Skeletal muscle satellite cell (primary cell): Measurements from ENCODE around the gene HOXA5.

Experiments used
- H3K27me3 ChIP-seq: 2 replicates; pipeline ENCODE4 v1.7.0; 2013; ENCODE audit warnings: low read length; ENCODE audit not compliant: control insufficient read depth, insufficient read depth
- H3K36me3 ChIP-seq: 2 replicates; pipeline ENCODE4 v1.7.0; 2013; ENCODE audit warnings: mild to moderate bottlenecking, control low read depth, low read length; ENCODE audit not compliant: insufficient read depth
- H3K4me1 ChIP-seq: 2 replicates; pipeline ENCODE4 v1.7.0; 2013; ENCODE audit warnings: low read length; ENCODE audit not compliant: control insufficient read depth, insufficient read depth
- H3K4me2 ChIP-seq: 2 replicates; pipeline ENCODE4 v1.7.0; 2013; ENCODE audit warnings: mild to moderate bottlenecking, low read length
- H3K4me3 ChIP-seq: 2 replicates; pipeline ENCODE4 v1.7.0; 2013; ENCODE audit warnings: low read length
- H3K9ac ChIP-seq: 2 replicates; pipeline ENCODE4 v1.7.0; 2013; ENCODE audit warnings: mild to moderate bottlenecking, low read depth, low read length, moderate library complexity
- H3K9me3 ChIP-seq: replicated peaks from 2 replicates; pipeline ENCODE4 v1.7.0; 2013; ENCODE audit warnings: mild to moderate bottlenecking, control low read depth, low read length

The HOXA5 gene

DNA sequence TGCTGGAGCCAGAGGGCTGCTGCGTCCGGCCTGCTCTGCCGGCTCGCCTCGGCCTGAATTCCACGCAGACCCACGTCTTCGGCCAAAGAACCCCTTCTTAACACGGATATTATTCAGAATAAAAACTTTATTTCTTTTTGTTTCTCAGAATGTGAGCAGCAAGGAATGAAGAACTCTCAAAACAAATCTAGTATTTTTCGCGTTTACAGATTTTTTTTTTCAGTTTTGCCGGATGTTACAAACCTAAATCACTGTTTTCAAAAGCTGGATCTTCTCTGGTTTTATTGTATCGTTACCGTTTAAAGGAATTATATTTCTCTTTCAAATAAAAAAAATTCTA is 36.6 kb downstream of the HOXA5 start:
- Histone ChIP-seq H3K9ac (peak overlapping the region; percentile 84), H3K27me3 (no peaks in the 10 kb centered on the region), H3K4me1 (peaks cover 28% of the 10 kb centered on the region), H3K36me3 (peaks cover 9% of the 10 kb centered on the region), H3K4me2 (peak overlapping the region; percentile 99), H3K9me3 (no peaks in the 10 kb centered on the region), H3K4me3 (peak overlapping the region; percentile 73)

DNA sequence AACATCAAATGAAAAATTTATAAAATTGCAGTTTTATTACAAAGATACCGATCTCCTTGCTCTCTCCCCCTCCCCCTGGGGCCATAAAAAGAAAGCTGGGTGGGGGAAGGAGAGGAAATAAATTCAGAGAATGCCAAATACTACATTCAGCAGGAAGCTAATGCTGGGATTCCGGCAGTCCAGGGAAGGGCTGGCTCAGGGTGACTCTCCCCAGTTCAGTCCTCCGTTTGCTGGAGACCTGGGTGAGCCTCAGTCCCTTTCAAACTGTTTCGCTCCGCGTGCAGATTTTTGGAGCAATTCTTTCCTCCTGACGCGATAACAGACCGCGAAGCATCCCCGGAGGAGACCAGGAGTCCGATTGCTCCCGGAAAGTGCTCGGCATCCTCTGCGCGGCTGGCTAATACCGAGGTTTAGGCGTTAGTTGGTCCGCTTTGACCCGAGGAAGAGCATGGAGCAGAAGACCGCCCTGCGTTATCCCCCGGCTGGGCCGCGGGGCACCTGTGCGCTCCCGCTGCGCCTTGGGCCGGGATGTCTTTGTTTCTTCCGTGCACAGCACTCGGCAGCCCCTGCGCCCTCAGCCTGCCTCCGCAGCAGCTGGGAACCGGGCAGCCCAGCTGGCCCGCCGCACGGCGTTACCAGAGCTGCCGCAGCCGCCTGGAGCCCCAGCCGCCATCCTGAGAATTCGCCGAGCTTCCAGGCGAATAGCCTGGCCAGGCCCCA is 37.1 kb downstream of the HOXA5 start:
- Histone ChIP-seq H3K9me3 (no peaks in the 10 kb centered on the region), H3K4me2 (peak overlapping the region; percentile 99), H3K27me3 (no peaks in the 10 kb centered on the region), H3K4me3 (peak overlapping the region; percentile 73), H3K4me1 (peaks cover 23% of the 10 kb centered on the region), H3K36me3 (peaks cover 15% of the 10 kb centered on the region), H3K9ac (peak overlapping the region; percentile 84)

DNA sequence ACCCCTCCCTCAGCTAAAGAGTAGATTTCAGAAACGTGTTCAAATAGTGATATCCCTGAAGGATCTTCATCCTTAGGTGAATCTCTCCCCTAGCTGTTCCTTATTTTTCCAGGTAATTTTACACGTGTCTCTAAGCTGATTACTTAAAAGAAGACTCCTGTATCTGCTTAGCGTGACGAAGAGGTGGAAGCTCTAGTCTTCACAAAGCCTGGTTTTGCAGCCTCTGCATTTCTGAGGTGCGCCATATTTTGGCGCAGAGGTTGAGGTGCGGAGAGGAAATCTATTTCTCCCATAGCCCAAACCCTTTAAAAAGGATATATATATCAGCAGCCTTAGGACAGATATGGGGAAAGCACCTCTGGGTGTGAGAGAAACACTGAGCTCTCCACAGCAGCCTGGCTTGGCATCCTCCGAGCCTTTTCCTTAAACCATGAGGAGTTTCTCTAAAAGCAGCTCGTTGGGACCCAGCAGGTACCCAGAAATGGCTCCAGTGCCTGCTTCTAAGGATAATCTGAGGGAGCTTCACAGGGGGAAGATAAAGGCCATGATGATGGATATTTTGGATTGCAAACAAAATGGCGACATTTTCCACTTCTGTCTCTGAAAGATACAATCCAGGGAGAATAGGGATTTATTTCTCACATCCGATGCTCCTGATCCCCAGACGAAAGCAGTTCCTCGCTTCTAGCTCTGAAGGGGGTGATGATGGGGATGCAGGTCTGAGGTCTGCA is 38.0 kb downstream of the HOXA5 start:
- Histone ChIP-seq H3K4me3 (no peak overlapping the region), H3K4me2 (no peak overlapping the region), H3K9me3 (no peaks in the 10 kb centered on the region), H3K27me3 (no peaks in the 10 kb centered on the region), H3K4me1 (peaks cover 14% of the 10 kb centered on the region), H3K9ac (no peak overlapping the region), H3K36me3 (peaks cover 22% of the 10 kb centered on the region)

DNA sequence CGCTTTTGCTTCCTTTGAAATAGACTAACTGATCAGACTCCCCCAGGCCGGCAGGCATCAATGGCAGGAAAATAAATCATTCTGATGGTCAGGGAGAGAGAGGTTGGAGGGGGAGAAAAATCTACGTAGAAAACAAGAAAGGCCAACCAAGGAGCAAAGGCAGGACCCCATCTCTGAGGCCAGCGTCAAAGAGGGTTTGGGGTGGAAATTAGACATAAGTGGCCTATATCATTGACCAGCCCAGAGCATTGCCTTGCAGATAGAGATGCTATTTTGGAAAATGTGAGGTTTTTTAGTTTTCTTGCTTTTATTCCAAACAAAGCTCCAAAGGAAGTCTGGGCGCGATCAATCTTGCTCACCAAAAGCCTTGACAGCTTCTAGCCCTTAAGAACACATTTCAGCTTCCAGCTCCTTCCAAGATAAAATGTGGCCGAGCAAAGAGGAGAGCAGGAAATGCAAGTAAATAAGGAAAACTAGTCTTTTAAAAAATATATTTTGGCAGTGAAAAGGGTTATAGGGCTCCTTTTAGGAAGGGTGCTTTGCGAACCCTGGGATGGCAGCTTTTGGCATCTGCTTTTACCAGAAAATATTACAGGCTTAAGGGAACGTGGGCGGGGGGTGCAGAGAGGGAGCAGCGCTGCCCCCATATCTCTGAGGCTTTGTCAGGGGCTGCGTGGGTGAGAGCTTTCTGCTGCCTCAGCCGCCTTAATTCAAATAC is 39.0 kb downstream of the HOXA5 start:
- H3K9ac ChIP-seq: no peak overlapping the region
- H3K9me3 ChIP-seq: no peaks in the 10 kb centered on the region
- H3K4me1 ChIP-seq: peaks cover 14% of the 10 kb centered on the region
- no peak overlapping the region for H3K4me3 ChIP-seq
- H3K27me3 ChIP-seq: no peaks in the 10 kb centered on the region
- H3K4me2 ChIP-seq: no peak overlapping the region
- H3K36me3 ChIP-seq: peaks cover 22% of the 10 kb centered on the region

DNA sequence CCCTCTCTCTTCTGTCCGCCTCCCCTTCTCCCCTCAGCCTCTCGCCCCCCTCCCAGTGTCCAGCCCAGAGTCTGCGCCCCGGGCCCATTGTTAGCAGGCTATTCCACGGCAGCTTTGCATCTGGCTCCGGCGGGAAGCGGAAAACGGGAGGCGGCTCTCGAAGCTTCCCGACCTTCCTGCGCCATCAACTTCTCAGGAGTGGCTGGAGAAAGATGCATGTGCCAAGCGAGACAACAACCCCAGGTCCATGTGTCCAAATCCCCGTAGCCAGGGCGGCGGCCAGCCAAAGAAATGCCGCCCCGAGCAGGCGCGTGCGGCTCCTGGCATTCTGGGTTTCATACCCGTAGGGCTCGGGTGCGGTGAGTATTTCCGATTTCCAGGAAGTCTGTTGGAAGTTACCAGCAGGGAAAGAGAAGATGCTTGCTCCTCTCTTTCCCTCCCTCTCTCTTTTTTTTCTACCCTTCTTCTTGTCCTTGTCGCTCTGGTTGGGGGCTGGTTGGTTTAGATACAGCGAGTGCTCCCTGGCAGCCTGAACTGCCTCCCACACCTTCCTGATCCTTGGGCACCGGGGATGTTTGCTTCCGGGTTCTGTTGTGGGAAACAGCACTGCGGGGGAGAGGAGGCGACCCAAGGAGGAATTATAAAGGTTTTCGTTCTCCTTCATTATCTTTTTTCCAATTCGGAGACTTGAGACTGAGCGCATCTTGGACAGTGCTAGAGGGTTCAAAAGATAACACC is 39.8 kb downstream of the HOXA5 start:
- Histone ChIP-seq H3K9ac (no peak overlapping the region), H3K27me3 (no peaks in the 10 kb centered on the region), H3K4me2 (no peak overlapping the region), H3K9me3 (no peaks in the 10 kb centered on the region), H3K36me3 (peaks cover 31% of the 10 kb centered on the region), H3K4me1 (peaks cover 14% of the 10 kb centered on the region), H3K4me3 (no peak overlapping the region)

DNA sequence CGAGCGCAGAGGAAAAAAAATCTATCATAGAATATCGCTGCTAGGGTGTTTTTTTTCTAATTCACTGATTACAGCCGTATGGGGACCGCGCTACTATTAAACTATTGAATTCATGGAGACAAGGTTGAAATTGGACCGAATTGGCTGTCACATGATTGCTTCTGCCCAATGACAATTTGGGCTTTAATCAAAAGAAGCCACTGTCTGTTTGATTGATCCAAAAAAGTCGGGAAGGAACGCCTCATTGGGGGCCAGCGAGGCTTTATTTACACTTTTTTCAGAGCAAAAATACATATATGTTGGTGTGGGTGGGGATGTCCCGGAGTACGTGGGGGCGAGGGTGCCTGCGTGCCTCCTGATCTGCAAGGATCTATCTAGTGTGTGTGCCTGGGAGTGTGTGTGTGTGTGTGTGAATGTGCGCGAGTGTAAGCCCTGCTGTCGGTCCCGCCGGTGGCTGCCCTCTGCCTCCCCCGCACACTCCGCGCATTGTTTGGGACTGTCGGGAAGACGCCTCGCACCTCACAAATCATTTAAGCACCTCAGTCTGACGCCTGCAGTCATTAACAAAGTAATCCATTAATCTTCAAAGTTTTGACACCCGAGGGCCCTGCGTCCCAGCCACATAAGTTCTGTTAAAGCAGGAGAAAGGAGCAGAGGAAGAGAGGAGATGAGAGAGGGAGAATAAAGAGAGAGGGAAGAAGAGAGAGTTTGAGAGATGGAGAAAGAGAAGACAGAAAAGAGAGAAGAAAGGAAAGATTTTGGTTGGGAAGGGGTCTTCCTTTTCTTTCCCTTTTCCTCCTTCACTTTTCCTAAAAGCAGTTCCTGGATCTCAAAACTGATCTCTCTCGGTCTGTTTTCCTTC is 40.7 kb downstream of the HOXA5 start, which contains the start of gene HOXA2:
HOXA2 (minus strand) TSS at position 103 of the 862 bp plus-strand sequence. CDS start 183 bp downstream, outside the sequence.
- Histone ChIP-seq H3K27me3 (no peaks in the 10 kb centered on the region), H3K9me3 (no peaks in the 10 kb centered on the region), H3K4me1 (peaks cover 21% of the 10 kb centered on the region), H3K4me3 (no peak within 1 kb of the TSS), H3K9ac (no peak within 1 kb of the TSS), H3K36me3 (peaks cover 32% of the 10 kb centered on the region), H3K4me2 (no peak within 1 kb of the TSS)

DNA sequence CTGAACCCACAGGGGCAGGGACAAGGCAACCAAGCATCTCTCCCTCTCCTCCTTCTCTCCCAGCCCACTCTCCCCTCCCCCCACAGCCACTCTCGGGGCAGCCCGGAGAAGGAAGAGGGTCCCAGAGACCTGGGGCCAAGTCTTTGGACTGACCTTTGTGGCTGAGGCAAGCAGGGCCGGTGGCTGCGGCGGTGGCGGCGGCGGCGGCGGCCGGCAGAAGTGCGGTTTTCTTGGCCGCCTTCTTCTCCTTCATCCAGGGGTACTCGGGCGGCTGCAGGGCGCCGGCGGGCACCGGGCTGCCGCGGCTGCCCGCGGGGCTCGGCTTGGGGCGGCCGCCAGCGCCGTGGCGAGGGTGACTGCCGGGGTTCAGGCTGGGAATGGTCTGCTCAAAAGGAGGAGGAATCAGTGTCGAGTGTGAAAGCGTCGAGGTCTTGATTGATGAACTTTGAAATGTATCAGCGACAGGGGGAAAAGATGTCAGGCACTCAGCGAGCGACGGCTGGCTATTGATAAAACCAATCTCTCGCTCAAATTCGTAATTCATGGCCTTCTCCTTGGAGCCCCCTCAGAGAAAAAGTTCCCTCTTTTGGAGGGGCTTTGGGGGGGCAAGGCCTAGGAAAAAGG is 41.4 kb downstream of the HOXA5 start:
- no peaks in the 10 kb centered on the region for H3K9me3 ChIP-seq
- peaks cover 25% of the 10 kb centered on the region for H3K4me1 ChIP-seq
- no peaks in the 10 kb centered on the region for H3K27me3 ChIP-seq
- no peak overlapping the region for H3K4me3 ChIP-seq
- no peak overlapping the region for H3K4me2 ChIP-seq
- peaks cover 32% of the 10 kb centered on the region for H3K36me3 ChIP-seq
- H3K9ac ChIP-seq: no peak overlapping the region

DNA sequence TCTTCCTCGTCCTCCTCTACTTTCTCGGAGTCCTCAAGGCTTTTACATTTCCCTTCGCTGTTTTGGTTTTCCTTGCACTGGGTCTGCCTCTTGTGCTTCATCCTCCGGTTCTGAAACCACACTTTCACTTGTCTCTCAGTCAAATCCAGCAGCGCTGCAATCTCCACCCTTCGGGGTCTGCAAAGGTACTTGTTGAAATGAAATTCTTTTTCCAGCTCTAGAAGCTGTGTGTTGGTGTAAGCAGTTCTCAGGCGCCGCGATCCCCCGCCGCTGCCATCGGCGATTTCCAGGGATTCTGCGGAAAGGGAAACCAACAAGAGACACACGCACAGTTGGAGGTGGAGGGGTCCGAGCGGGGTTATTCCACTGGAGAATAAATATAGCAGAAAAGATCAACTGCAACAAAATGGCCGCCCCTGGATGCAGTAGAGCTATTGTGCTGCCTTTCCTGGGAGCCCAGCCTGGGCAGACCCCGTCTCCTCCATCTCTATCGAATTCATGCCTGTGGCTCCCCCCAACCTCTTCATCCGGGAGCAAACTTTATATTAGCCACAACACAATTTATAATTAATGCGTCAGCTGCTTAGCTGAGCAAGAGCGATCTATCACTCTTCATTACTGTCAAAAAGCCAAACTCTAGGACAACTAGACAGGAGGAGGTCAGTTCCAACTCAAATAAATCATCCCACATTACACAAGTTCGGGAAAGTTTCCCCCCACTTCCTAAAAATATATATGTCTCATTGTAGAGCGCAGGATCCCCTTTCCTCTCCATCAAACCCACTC is 42.1 kb downstream of the HOXA5 start:
- H3K9me3 ChIP-seq: no peaks in the 10 kb centered on the region
- no peaks in the 10 kb centered on the region for H3K27me3 ChIP-seq
- no peak overlapping the region for H3K4me2 ChIP-seq
- H3K36me3 ChIP-seq: peaks cover 32% of the 10 kb centered on the region
- peaks cover 20% of the 10 kb centered on the region for H3K4me1 ChIP-seq
- no peak overlapping the region for H3K4me3 ChIP-seq
- no peak overlapping the region for H3K9ac ChIP-seq

DNA sequence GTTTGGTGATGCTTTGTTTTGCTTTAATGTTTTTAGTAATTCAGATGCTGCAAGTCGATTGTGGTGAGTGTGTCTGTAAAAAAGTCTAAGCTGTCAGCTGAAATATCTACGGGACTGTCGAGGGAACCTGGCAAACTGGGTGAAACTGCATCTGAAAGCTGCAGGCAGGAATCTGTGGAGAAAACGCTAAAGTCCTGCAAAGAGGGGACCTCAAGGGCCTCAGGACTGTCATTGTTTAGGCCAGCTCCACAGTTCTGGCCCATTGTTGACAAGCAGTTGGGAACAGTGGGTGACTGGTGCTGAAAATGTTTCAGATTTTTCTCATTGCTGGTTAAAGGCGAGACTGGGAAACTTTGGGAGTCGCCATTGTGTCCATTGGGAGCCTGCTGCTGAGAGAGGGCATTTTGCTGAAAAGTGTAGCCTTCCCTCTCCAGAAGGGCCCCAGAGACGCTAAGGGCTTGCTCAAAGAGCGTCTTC is 42.7 kb downstream of the HOXA5 start:
- Histone ChIP-seq H3K4me2 (no peak overlapping the region), H3K9ac (no peak overlapping the region), H3K36me3 (peaks cover 32% of the 10 kb centered on the region), H3K9me3 (no peaks in the 10 kb centered on the region), H3K4me1 (peaks cover 15% of the 10 kb centered on the region), H3K4me3 (no peak overlapping the region), H3K27me3 (no peaks in the 10 kb centered on the region)
